Measurements from ENCODE around the gene FGF11.

DNA sequence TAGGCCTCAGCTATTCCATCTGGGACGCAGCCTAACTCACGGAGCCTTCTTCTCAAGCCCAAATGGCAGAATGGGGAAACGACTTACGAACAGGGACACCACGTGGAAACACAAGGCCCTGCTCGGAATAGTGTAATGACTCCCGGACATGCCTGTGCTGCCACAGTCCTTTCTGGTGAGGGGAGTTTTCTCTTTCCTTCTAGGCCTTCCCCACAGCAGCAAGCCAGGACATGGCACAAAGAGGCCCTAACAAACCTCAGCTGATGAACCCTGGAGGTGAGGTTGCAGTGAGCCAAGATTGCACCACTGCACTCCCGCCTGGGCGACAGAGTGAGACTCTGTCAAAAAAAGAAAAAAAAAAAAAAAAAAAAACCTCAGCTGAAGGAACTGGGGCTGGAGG is 24.8 kb downstream of the FGF11 start:
- TF ChIP-seq, protein P1, sequence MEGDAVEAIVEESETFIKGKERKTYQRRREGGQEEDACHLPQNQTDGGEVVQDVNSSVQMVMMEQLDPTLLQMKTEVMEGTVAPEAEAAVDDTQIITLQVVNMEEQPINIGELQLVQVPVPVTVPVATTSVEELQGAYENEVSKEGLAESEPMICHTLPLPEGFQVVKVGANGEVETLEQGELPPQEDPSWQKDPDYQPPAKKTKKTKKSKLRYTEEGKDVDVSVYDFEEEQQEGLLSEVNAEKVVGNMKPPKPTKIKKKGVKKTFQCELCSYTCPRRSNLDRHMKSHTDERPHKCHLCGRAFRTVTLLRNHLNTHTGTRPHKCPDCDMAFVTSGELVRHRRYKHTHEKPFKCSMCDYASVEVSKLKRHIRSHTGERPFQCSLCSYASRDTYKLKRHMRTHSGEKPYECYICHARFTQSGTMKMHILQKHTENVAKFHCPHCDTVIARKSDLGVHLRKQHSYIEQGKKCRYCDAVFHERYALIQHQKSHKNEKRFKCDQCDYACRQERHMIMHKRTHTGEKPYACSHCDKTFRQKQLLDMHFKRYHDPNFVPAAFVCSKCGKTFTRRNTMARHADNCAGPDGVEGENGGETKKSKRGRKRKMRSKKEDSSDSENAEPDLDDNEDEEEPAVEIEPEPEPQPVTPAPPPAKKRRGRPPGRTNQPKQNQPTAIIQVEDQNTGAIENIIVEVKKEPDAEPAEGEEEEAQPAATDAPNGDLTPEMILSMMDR (conservative IDR thresholded peaks at IDR 0.05 in 1 of 2, IDR thresholded peaks at IDR 0.05 in 1 of 2; ENCODE audit: extremely low read depth in 1 of 2, insufficient read depth in 1 of 2, low read depth in 1 of 2, low read length in 2 of 2), result peak in 1 of 2 donors; percentile 20
- no peak for TF ChIP-seq EZH2 (IDR thresholded peaks at IDR 0.05; ENCODE audit: borderline replicate concordance, low read length)
